ENCODE measurements around the gene CACNG1. TPM values are rescaled to one million over a fixed set of nuclear protein-coding genes. Genes with fewer than 3 reads are reported as not detected.

Gene CACNG1
- polyA plus RNA-seq, 1 donor from 2014 or later: 0.77 TPM

Other genes starting within 250 kb of the CACNG1 start
- gene CACNG5, start 209.4 kb upstream of the CACNG1 start, polyA plus RNA-seq: 1.2 TPM in 1 of 2 replicates, not detected in the other
- 32.9 and 41.9 TPM in 2 replicates for gene CACNG4, start 79.8 kb upstream of the CACNG1 start, polyA plus RNA-seq
- 11.7 and 14.4 TPM in 2 replicates for gene HELZ, start 200.6 kb downstream of the CACNG1 start, polyA plus RNA-seq

Measured in neural cell (in vitro differentiated cells).